A549 (cell line): ENCODE measurements around the gene DCBLD1.

ENCODE experiments used
- SREBF2 ChIP-seq: fragments of 450-650 bp; IDR thresholded peaks from 2 replicates; pipeline ENCODE4 v1.6.1; 2014; ENCODE audit warnings: mild to moderate bottlenecking, moderate library complexity
- TF ChIP-seq, protein P1 (sequence below): fragments of >200 bp; sonication (Bioruptor Twin); formaldehyde crosslinking; IDR thresholded peaks from 3 replicates; pipeline ENCODE4 v1.5.1; 2016

- TF ChIP-seq, protein P1, sequence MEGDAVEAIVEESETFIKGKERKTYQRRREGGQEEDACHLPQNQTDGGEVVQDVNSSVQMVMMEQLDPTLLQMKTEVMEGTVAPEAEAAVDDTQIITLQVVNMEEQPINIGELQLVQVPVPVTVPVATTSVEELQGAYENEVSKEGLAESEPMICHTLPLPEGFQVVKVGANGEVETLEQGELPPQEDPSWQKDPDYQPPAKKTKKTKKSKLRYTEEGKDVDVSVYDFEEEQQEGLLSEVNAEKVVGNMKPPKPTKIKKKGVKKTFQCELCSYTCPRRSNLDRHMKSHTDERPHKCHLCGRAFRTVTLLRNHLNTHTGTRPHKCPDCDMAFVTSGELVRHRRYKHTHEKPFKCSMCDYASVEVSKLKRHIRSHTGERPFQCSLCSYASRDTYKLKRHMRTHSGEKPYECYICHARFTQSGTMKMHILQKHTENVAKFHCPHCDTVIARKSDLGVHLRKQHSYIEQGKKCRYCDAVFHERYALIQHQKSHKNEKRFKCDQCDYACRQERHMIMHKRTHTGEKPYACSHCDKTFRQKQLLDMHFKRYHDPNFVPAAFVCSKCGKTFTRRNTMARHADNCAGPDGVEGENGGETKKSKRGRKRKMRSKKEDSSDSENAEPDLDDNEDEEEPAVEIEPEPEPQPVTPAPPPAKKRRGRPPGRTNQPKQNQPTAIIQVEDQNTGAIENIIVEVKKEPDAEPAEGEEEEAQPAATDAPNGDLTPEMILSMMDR, result no peak
- TF ChIP-seq SREBF2, result no peak
Measured at GRCh38 chr6:117503211-117503610, 20.7 kb downstream of the DCBLD1 start.
